ENCODE data around the gene TXNRD3. TPM values are rescaled to one million over a fixed set of nuclear protein-coding genes. Genes with fewer than 3 reads are reported as not detected.

TXNRD3 gene
- total RNA-seq, 2 experiments from 2014 or later, result not detected

- Histone ChIP-seq H3K79me2 (ENCODE audit: insufficient read depth, low read depth, low read length) (no peaks in the 10 kb centered on the region), H3K9me3 (ENCODE audit: low read length) (no peaks in the 10 kb centered on the region), H4K20me1 (ENCODE audit: insufficient read depth, low read length) (no peaks in the 10 kb centered on the region), H3K36me3 (ENCODE audit: insufficient read depth, low read length) (no peaks in the 10 kb centered on the region), H3K27ac (ENCODE audit: low read depth, low read length, poor library complexity, severe bottlenecking) (no peak overlapping the region), H3K4me3 (ENCODE audit: low read depth, low read length, poor library complexity, severe bottlenecking) (no peak overlapping the region), H3K4me2 (ENCODE audit: low read length) (no peak overlapping the region), H2AFZ (ENCODE audit: low read length) (no peak overlapping the region), H3K9me2 (ENCODE audit: insufficient read depth, low read length) (no peaks in the 10 kb centered on the region), H3K4me1 (ENCODE audit: insufficient read depth, low read length, poor library complexity, severe bottlenecking) (no peaks in the 10 kb centered on the region)
- no peak for DNase-seq (ENCODE audit: low spot score)
- intact Hi-C loops (cut with micrococcal nuclease; ENCODE audit: unreplicated experiment), result no loop called here
- no TSS peak for BruUV-seq (replicated peaks)
- ChIA-PET CTCF (ENCODE audit: unreplicated experiment) (no interaction called here), POLR2A (no interaction called here)
- TF ChIP-seq CTCF (conservative IDR thresholded peaks at IDR 0.05; ENCODE audit: low read length) (no peak), EZH2phosphoT487 (IDR thresholded peaks at IDR 0.05; ENCODE audit: borderline replicate concordance, low read depth, low read length) (no peak)
Measured at GRCh38 chr3:126638790-126639189, 16.1 kb downstream of the TXNRD3 start.

- Histone ChIP-seq H3K4me1 (ENCODE audit: insufficient read depth, low read length, poor library complexity, severe bottlenecking) (no peaks in the 10 kb centered on the region), H3K27ac (ENCODE audit: low read depth, low read length, poor library complexity, severe bottlenecking) (no peak overlapping the region), H2AFZ (ENCODE audit: low read length) (no peak overlapping the region), H3K9me3 (ENCODE audit: low read length) (no peaks in the 10 kb centered on the region), H3K4me3 (ENCODE audit: low read depth, low read length, poor library complexity, severe bottlenecking) (no peak overlapping the region), H3K36me3 (ENCODE audit: insufficient read depth, low read length) (no peaks in the 10 kb centered on the region), H3K4me2 (ENCODE audit: low read length) (no peak overlapping the region), H4K20me1 (ENCODE audit: insufficient read depth, low read length) (no peaks in the 10 kb centered on the region), H3K79me2 (ENCODE audit: insufficient read depth, low read depth, low read length) (no peaks in the 10 kb centered on the region), H3K9me2 (ENCODE audit: insufficient read depth, low read length) (no peaks in the 10 kb centered on the region)
- no peak for DNase-seq (ENCODE audit: low spot score)
- ChIA-PET CTCF (ENCODE audit: unreplicated experiment) (no interaction called here), POLR2A (interaction anchor here (1.4 kb wide), 1 partner anchor 8 kb away, joined by 6 read pairs; no protein-coding TSS in a partner anchor)
- intact Hi-C loops (cut with micrococcal nuclease; ENCODE audit: unreplicated experiment), result no loop called here
- TF ChIP-seq EZH2phosphoT487 (IDR thresholded peaks at IDR 0.05; ENCODE audit: borderline replicate concordance, low read depth, low read length) (no peak), CTCF (conservative IDR thresholded peaks at IDR 0.05; ENCODE audit: low read length) (no peak)
- no TSS peak for BruUV-seq (replicated peaks)
Measured at GRCh38 chr3:126636436-126636835, 18.5 kb downstream of the TXNRD3 start.

GRCh38 chr3:126634803-126635202, 20.1 kb downstream of the TXNRD3 start:
- BruUV-seq (replicated peaks), result no TSS peak
- H3K27ac ChIP-seq (ENCODE audit: low read depth, low read length, poor library complexity, severe bottlenecking), result no peak overlapping the region
- POLR2A ChIA-PET, result interaction anchor here (0.7 to 1.4 kb wide), 2 partner anchors 9 to 28 kb away, joined by 3 to 6 read pairs; no protein-coding TSS in a partner anchor
- no peak overlapping the region for H3K4me2 ChIP-seq (ENCODE audit: low read length)
- no peak for DNase-seq (ENCODE audit: low spot score)
- peaks cover 6% of the 10 kb centered on the region for H3K4me1 ChIP-seq (ENCODE audit: insufficient read depth, low read length, poor library complexity, severe bottlenecking)
- no peaks in the 10 kb centered on the region for H3K9me3 ChIP-seq (ENCODE audit: low read length)
- no peaks in the 10 kb centered on the region for H3K79me2 ChIP-seq (ENCODE audit: insufficient read depth, low read depth, low read length)
- no peaks in the 10 kb centered on the region for H3K36me3 ChIP-seq (ENCODE audit: insufficient read depth, low read length)
- no peaks in the 10 kb centered on the region for H4K20me1 ChIP-seq (ENCODE audit: insufficient read depth, low read length)
- no peaks in the 10 kb centered on the region for H3K9me2 ChIP-seq (ENCODE audit: insufficient read depth, low read length)
- no peak overlapping the region for H3K4me3 ChIP-seq (ENCODE audit: low read depth, low read length, poor library complexity, severe bottlenecking)
- no peak overlapping the region for H2AFZ ChIP-seq (ENCODE audit: low read length)
- CTCF ChIA-PET (ENCODE audit: unreplicated experiment), result no interaction called here
- intact Hi-C loops (cut with micrococcal nuclease; ENCODE audit: unreplicated experiment), result no loop called here
- TF ChIP-seq CTCF (conservative IDR thresholded peaks at IDR 0.05; ENCODE audit: low read length), result no peak
- TF ChIP-seq EZH2phosphoT487 (IDR thresholded peaks at IDR 0.05; ENCODE audit: borderline replicate concordance, low read depth, low read length), result no peak
